Dermis microvascular lymphatic vessel endothelial cell (primary cell): ENCODE measurements around the gene NOL9. TPM values are rescaled to one million over a fixed set of nuclear protein-coding genes. Genes with fewer than 3 reads are reported as not detected.

Source experiments
- DNase-seq, 2 donors: peaks; one replicate each; pipeline versions ENCODE4 v3.0.0 to v3.0.0-alpha.2; 2010; ENCODE audit warnings: low read depth in 2 of 2
- total RNA-seq: library from RNA; depleted of rRNA; stranded (reverse); fragments of >200 nt; gene quantifications from 2 replicates; pipeline ENCODE4 v1.2.1, GENCODE V29; 2014

NOL9 gene
- total RNA-seq, 1 donor from 2014 or later, result 17.7 TPM

- no peak for DNase-seq
Measured at GRCh38 chr1:6590046-6590445, 35.7 kb upstream of the NOL9 start.

GRCh38 chr1:6588893-6589520 is 34.7 kb upstream of the NOL9 start:
- no peak for DNase-seq

GRCh38 chr1:6588128-6588892 is 34.0 kb upstream of the NOL9 start:
- no peak for DNase-seq

GRCh38 chr1:6587261-6588005 is 33.1 kb upstream of the NOL9 start:
- DNase-seq, result no peak

- DNase-seq, result no peak
Measured at GRCh38 chr1:6586404-6586816, 32.1 kb upstream of the NOL9 start.

GRCh38 chr1:6585841-6586240 is 31.5 kb upstream of the NOL9 start:
- no peak for DNase-seq

GRCh38 chr1:6585081-6585722 is 30.9 kb upstream of the NOL9 start:
- DNase-seq, result no peak

- DNase-seq, result no peak
Measured at GRCh38 chr1:6584126-6585080, 30.1 kb upstream of the NOL9 start.

- no peak for DNase-seq
Measured at GRCh38 chr1:6582370-6582769, 28.1 kb upstream of the NOL9 start.

- no peak for DNase-seq
Measured at GRCh38 chr1:6581561-6582305, 27.4 kb upstream of the NOL9 start.

- no peak for DNase-seq
Measured at GRCh38 chr1:6580593-6581409, 26.5 kb upstream of the NOL9 start.

- no peak for DNase-seq
Measured at GRCh38 chr1:6580119-6580592, 25.8 kb upstream of the NOL9 start.

GRCh38 chr1:6579374-6580118 is 25.2 kb upstream of the NOL9 start, which contains the start of gene ZBTB48:
ZBTB48 (plus strand) TSS chr1:6579994; CDS start chr1:6580610, 616 bp downstream.
- DNase-seq, result peak; percentile 93 to 97

GRCh38 chr1:6578624-6579373 is 24.5 kb upstream of the NOL9 start:
- no peak for DNase-seq

- no peak for DNase-seq
Measured at GRCh38 chr1:6577831-6578525, 23.7 kb upstream of the NOL9 start.

GRCh38 chr1:6574818-6575217 is 20.5 kb upstream of the NOL9 start:
- no peak for DNase-seq
